Effector CD4-positive, alpha-beta T cell (primary cell): ENCODE measurements around the gene BEND3.
"Not testable (repeated sequence)": the region's sequence is repeated elsewhere in the genome, so short reads cannot be mapped to it uniquely, and the experiment has no call there.

Experiments
- DNase-seq: peaks from one replicate; pipeline ENCODE4 v3.0.0-alpha.2; 2020

Gene BEND3

GRCh38 chr6:107120404-107120803 is 5.1 kb upstream of the BEND3 start:
- no peak for DNase-seq

DNA sequence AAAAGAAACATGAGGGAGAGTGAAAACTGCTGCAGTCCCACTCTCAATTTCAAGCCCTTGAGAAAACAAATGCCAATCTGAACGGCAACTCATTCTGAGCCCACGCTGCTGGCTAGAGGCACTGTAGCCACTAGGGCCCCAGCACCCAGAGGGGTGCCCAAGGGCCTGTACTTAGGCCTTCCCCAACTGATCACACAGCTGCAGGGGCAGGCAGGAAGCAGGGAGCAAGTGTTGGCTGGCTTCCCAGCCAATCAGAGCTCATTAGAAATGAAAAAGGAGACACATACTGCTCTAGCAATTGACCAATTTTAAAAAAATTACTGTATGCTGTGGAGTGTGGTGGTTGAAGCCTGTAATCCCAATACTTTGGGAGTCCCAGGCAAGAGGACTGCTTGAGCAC is 3.7 kb upstream of the BEND3 start:
- no peak for DNase-seq

GRCh38 chr6:107118540-107118939 is 3.2 kb upstream of the BEND3 start:
- DNase-seq: not testable (repeated sequence)

GRCh38 chr6:107116931-107117330 is 1.6 kb upstream of the BEND3 start:
- no peak for DNase-seq

DNA sequence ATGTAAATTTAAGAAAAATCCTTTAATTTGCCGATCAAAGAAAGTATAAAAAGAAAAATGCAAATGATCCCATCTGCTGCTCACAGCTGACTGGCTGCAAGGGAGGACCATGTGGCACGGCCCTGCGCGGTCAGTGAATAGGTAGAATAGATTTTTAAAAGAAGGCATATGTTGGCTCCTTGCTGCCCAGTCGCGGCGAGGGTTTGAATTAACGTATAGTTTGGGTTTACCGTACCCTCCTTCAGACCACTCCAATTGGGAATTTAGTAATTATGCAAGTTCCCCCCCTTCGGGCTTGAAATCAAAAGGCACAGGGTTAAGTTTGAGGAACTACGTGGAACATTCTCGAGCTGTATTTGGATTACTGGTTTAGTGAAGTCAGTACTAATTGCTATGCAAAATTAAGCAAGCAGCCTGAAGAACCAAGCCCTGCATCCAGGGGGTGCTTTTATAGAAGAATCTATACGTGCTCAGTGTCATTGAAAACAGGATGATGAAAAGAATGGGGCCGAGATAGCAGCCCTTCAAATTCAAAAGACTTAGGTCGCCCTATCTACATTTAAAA is 1.1 kb upstream of the BEND3 start:
- no peak for DNase-seq

- no peak for DNase-seq
Observed at GRCh38 chr6:107115695-107116327, 496 bp upstream of the BEND3 start.

DNA sequence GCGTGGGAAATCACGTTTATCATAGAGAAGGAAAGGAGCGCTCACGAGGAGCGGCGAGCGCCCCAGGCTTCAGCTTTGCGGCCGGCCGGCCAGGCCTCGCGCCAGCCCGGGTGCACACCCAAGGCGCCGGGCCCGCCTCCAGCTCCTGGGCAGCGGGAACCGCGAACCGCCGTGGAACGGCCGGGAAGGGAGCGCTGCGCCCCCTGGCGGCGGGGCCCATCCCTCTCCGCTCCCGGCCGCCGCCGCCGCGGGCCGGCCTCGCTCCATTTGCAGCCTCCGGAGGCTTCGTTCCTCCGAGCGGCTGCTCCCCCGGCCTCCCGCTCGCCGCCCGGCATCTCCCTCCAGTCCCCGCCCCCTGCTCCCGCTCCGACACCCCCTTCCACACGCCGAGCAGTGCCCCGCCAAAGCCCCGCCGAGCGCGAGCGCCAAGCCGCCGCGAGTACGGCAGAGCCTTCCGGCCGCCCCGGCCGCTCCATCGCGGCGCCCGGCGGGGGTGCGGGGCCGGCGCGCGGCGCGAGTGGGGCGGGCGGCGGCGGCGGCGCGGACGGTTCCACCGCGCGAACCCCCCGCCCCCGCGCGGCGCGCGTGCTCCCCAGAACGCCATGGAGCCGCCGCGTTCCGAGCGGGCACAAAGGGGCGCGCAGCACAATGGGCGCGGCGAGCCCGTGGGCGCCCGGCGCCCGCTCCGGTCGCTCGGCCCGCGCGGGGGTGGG is 946 bp downstream of the BEND3 start:
- peak; percentile 58 for DNase-seq

DNA sequence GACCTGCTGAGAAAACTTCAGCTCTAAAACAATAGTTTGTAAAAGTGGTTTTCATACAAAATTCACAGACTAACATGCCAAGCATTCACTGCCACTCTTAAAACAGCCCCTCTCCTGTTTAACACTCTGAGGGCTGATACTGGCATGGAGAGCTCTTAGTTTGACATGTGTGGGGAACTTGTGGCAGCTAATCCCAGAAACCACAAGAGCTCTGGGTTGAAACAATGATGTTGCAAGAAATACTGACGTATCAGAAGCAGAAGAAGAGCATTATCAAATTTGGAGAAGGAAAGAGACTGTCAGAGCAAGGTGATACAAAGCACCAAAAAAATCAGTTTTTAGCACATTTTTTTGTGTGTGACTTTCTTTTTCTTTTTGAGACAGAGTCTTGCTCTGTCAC is 5.1 kb downstream of the BEND3 start:
- DNase-seq: no peak

- no peak for DNase-seq
Observed at GRCh38 chr6:107108201-107108890, 7.0 kb downstream of the BEND3 start.

DNA sequence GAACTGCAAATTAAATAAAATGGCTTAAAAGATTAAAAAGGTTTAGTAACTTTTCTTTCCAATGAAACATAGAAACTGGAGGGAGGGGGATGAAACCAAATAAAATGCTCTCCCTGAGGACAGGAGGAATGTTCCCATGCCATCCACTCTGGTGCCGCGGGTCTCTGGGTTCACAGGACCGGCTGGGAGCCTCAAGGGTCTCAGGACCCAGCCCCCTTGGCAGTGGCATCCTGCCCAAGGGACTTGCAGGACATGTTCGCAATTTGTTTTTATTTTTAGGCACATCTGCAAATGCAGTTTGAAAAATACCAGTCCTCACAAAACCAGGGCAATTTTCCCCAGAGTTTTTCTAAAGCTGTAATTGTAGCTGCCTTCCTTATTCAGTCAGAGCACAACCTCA is 7.5 kb downstream of the BEND3 start:
- DNase-seq: no peak

GRCh38 chr6:107106165-107106564 is 9.2 kb downstream of the BEND3 start:
- DNase-seq: no peak

DNA sequence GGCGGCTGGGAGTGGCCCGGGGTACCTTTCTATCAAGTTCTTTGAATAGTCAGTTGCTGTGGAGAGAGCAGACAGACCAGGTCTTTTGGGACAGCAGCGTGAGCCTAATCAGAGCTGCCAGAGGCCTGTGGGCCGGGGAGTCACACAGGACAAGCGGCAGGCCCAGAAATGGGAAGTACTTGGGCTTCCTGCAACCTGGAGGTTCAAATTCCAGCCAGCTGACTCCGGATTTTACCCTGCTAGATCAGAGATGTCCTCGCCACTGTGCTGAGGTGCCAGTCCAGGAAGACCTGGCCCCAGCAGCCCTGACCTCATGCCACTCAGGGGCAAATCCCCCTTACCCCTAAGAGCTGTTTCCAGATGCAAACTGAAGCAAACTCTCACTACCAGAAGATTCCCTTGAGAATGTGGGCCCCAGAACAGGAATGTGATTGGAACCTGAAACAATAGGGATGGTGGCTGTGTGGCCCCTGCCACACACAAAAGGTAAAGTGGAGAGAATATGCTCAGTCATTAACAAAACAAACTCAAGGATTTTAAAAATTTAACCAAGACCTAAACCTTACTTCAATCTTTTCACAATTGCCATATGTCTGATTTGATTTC is 9.7 kb downstream of the BEND3 start:
- DNase-seq: no peak

- no peak for DNase-seq
Observed at GRCh38 chr6:107103082-107103481, 12.2 kb downstream of the BEND3 start.

DNA sequence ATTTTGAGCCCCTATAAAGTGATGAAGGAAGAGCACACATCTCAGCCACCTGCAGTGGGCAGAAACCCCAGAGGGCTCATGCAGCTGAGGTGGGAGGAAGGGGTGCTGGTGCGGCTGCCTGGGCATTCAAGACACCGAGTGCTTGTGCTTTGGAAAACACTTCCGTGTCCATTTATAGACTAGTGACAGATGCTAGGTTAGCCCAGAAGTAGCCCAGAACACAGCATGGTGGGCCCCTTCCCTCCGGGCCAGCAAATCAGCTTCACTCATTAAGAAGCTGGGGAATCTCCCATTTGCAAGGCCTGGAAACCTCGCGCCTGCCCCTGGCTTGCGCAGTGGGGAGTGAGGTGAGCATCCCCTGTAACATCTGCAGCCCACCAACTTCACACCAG is 12.9 kb downstream of the BEND3 start:
- no peak for DNase-seq

DNA sequence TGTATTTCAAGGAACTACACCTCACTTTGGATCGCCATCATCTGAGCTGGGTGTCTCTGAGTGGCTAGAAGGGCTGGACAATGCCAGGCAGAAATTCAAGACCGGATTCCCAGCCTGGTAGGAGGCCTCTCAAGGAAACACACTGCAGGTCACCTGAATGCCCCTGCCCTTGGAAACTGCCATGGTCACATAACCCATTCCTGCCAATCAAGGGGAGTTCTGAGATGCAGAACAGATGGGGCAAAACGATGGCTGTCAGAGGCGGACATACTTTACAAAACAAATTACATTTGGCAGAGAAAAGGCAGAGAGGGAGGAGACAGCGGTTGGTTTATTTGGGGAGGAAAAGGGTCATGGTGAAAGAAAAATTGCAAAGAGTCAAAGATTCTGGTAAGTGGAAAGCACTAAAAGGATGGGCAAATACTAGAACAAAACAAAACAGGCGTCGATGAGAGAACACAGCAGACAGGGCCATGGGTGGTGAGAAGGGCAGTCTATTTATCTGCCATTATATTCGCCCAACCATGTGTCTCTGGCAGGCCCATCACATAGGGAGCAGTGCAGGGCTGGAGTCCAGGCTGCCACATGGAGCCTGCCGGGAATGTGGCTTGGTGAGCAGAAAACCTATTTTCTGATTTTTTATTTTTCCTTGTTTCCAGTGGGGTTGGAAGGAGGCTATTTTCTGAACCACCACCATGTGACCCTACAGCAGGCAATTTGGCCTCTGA is 13.5 kb downstream of the BEND3 start:
- no peak for DNase-seq

DNA sequence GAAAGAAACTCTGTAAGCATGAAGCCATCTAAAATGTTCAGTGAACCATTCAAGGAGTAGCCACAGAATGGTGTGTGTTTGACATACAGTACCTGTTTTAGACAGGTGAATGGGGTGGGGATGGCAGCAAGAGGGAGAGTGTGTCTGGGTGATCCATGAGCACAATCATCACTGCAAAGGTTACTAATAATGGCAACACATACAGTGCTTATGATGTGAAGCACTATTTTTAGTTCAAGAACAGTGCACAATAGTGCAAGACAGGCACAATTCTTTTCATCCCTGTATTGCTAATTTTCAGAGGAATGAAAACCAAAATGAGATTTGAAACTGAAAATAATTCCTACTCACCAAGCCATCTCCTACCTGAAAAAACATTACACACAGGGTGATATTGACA is 14.1 kb downstream of the BEND3 start:
- DNase-seq: no peak

DNA sequence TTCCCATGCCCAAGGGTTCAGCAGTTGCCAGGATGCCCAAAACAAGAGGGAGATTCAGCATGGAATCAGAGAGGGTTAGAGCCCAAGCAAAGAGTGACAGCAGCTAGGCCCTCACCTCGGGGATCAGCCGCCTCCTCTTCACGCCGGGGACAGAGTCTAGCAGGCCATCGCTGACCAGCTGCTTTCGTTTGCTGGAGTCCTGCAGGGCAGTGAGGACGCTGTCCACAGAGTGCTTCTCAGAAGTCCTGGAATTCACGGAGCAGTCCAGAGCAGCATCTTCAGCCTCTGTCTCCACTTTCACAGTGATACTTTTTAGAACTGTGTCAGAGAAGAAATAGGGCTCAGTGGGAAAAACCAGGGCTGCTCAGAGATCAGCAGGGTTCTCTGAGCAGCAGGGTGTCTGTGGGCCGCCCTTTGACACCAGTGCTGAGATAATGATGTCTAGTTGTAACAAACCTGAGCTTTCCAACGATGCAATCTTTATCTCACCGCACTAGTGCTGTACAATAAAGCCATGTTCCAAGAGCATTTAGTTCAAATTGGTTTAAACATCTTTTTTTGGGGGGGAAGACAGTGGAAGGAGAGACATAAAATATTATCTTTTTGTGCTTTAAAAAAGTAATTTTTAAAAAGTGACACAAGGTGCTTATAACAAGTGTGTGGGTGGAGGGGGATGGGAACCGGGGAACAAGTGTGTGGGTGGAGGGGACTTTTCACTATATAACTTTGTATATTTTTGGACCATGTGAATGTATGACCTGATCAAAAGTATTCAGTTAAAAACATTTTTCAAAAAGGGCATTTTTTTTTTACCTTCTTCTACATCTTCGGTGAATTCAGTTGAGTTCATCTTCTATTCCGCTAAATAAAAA is 16.6 kb downstream of the BEND3 start:
- no peak for DNase-seq

DNA sequence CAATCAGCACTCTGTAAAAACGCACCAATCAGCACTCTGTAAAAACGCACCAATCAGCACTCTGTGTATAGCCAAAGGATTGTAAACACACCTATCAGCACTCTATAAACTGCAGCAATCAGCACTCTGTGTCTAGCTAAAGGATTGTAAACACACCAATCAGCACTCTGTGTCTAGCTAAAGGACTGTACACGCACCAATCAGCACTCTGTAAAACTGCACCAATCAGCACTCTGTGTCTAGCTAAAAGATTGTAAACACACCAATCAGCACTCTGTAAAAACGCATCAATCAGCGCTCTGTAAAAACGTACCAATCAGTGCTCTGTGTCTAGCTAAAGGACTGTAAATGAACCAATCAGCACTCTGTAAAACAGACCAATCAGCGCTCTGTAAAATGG is 30.9 kb downstream of the BEND3 start:
- DNase-seq: not testable (repeated sequence)

- no peak for DNase-seq
Observed at GRCh38 chr6:107083921-107084320, 31.4 kb downstream of the BEND3 start.

DNA sequence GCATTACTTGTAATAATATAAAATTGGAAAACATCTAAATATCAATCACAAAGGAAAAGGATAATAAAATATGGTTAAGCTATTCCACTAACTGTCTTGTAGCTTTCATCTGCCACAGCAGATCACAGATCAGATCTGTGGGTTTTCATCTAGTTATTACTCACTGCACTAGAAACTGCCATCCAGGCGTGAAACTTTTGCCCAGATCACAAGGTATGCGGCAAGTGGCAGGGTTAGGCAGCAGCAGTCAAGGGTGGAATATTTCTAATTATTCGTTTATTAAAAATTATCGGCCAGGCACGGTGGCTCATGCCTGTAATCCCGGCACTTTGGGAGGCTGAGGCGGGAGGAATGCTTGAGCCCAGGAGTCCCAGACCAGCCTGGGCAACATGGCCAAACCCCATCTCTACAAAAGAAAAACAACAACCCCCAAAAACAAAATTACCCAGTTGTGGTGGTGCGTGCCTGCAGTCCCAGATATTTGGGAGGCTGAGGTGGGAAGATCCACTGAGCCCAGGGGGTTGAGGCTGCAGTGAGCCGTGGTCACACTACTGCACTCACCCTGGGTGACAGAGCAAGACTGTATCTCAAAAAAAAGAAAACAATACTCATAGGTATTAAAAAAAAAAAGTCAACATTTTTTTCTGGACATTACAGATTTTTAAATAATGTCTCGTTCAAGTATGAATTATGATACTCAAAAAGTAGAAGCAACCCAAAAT is 32.1 kb downstream of the BEND3 start:
- DNase-seq: no peak

- DNase-seq: no peak
Observed at GRCh38 chr6:107082045-107082444, 33.3 kb downstream of the BEND3 start.
